ENCODE results near the gene ZBTB17.

GRCh38 chr1:15969321-15969880 lies 6.5 kb downstream of the ZBTB17 start:
- TF ChIP-seq, protein P1, sequence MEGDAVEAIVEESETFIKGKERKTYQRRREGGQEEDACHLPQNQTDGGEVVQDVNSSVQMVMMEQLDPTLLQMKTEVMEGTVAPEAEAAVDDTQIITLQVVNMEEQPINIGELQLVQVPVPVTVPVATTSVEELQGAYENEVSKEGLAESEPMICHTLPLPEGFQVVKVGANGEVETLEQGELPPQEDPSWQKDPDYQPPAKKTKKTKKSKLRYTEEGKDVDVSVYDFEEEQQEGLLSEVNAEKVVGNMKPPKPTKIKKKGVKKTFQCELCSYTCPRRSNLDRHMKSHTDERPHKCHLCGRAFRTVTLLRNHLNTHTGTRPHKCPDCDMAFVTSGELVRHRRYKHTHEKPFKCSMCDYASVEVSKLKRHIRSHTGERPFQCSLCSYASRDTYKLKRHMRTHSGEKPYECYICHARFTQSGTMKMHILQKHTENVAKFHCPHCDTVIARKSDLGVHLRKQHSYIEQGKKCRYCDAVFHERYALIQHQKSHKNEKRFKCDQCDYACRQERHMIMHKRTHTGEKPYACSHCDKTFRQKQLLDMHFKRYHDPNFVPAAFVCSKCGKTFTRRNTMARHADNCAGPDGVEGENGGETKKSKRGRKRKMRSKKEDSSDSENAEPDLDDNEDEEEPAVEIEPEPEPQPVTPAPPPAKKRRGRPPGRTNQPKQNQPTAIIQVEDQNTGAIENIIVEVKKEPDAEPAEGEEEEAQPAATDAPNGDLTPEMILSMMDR (IDR thresholded peaks at IDR 0.05): no peak
- TF ChIP-seq FOXK1 (CRISPR knock-in tag; IDR thresholded peaks at IDR 0.05): no peak
- TF ChIP-seq, protein P2, sequence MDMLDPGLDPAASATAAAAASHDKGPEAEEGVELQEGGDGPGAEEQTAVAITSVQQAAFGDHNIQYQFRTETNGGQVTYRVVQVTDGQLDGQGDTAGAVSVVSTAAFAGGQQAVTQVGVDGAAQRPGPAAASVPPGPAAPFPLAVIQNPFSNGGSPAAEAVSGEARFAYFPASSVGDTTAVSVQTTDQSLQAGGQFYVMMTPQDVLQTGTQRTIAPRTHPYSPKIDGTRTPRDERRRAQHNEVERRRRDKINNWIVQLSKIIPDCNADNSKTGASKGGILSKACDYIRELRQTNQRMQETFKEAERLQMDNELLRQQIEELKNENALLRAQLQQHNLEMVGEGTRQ (CRISPR knock-in tag; IDR thresholded peaks at IDR 0.05): no peak

Data from WTC11 (cell line).